ENCODE data around the gene MDFI. TPM values are rescaled to one million over a fixed set of nuclear protein-coding genes. Genes with fewer than 3 reads are reported as not detected.
A peak's percentile ranks its signal among the peaks of the same experiment; 100 is the strongest.

MDFI gene
- total RNA-seq, 1 donor from 2014 or later = 7.9 TPM

DNA sequence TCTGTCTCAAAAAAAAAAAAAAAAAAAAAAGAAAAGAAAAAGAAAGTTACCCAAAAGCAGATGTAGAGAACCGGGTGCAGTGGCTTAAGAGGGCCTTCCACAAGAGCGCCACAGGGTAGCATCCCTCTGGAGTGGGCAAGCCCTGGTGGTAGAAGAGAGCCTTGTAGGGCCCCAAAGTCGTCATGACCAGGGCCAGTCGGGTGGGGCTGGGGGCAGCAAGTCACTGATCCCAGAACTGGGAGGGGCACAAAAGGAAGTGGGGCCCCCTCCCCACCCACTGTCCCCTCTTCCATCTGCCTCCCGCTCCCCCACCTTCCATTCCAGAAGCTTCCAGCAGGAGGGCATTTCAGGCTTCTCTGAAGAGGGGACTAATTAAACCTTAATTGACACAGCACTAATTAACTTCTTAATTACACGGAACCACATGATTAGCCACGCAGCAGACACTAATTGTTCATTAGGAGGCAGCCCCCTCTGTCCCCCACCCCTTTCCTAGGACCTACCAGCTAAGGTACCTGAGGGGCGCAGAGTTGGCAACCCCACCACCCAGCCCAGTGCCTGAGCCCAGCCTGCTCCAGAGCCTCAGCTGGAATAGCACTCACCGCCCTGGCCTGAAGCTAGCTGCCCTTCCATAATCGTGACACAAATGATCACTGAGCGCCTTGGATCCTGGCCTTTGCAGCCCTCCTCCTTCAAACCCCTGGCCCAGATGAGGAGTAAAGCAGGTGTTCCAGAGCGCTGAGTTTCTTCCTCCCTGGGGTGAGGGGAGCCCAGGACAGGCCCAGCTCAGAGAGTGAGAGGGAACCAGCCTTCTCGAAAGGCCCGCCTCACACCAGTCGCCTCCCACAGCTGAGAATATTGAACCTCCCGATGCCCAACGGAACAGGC, 34.8 kb downstream of the MDFI start:
- Mint-ChIP-seq H3K27me3 (ENCODE audit: unreplicated experiment) (peaks cover 5% of the 10 kb centered on the region), H3K4me3 (ENCODE audit: unreplicated experiment) (no peak overlapping the region), H3K9me3 (ENCODE audit: unreplicated experiment) (peaks cover 13% of the 10 kb centered on the region), H3K4me1 (ENCODE audit: low read depth, unreplicated experiment) (peaks cover 34% of the 10 kb centered on the region), H3K36me3 (ENCODE audit: unreplicated experiment) (no peaks in the 10 kb centered on the region), H3K27ac (ENCODE audit: unreplicated experiment) (no peak overlapping the region)
- no peak for DNase-seq
- TF ChIP-seq, protein P1, sequence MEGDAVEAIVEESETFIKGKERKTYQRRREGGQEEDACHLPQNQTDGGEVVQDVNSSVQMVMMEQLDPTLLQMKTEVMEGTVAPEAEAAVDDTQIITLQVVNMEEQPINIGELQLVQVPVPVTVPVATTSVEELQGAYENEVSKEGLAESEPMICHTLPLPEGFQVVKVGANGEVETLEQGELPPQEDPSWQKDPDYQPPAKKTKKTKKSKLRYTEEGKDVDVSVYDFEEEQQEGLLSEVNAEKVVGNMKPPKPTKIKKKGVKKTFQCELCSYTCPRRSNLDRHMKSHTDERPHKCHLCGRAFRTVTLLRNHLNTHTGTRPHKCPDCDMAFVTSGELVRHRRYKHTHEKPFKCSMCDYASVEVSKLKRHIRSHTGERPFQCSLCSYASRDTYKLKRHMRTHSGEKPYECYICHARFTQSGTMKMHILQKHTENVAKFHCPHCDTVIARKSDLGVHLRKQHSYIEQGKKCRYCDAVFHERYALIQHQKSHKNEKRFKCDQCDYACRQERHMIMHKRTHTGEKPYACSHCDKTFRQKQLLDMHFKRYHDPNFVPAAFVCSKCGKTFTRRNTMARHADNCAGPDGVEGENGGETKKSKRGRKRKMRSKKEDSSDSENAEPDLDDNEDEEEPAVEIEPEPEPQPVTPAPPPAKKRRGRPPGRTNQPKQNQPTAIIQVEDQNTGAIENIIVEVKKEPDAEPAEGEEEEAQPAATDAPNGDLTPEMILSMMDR (IDR thresholded peaks at IDR 0.05; ENCODE audit: partially characterized antibody, unreplicated experiment) = no peak

DNA sequence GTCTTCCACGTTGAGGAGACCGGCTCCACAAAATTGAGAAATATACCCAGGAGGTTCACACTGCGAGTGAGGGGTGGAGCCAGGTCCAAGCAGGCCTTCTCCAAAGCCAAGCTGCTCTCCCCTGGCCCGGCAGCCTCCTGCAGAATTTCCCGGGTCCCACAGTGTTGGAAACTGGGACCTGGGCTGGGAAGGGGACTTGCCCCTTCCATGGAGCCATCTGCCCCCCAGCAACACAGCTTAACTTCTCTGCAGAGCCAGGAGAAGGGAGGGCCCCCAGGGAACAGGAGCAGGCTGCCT, 35.4 kb downstream of the MDFI start:
- Mint-ChIP-seq H3K9me3 (ENCODE audit: unreplicated experiment) (peaks cover 13% of the 10 kb centered on the region), H3K27ac (ENCODE audit: unreplicated experiment) (no peak overlapping the region), H3K4me1 (ENCODE audit: low read depth, unreplicated experiment) (peaks cover 34% of the 10 kb centered on the region), H3K4me3 (ENCODE audit: unreplicated experiment) (no peak overlapping the region), H3K27me3 (ENCODE audit: unreplicated experiment) (peaks cover 7% of the 10 kb centered on the region), H3K36me3 (ENCODE audit: unreplicated experiment) (no peaks in the 10 kb centered on the region)
- no peak for DNase-seq
- TF ChIP-seq, protein P1 (IDR thresholded peaks at IDR 0.05; ENCODE audit: partially characterized antibody, unreplicated experiment) = no peak

DNA sequence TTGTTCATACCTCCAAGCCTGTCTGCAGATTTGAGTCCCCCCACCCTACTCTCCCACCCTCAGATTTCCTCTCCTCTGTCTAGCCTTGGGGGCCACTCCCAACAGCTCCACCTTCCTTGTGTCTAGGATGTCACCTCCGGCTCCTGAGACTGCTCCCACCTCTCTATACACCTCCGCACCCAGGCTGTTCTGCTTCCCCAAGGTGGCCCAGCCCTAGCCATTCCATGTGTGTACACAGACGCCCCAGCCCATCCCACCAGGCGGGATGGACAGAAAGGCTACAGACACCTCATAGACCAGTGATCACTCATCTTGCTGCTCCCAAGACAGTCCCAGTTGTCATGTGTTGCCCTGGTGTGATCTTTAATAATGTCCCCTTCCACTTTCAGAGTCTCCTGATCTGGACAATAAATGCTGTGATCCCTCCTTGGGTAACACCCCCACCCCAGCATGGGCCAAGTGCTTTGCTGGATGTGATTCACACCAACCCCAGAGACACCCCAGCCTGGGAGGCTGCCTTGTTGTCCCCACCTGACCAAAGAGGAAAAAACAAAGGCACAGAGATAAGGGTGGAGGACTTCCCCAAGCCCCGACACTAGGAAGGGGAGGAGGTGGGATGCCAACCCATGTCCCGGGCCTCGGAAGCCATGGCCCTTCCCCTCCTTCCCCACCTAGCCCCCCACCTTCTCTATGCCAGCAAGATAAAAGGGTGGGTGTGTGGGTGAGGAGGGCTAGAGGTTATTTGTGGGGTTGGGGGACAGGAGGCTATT, 36.1 kb downstream of the MDFI start:
- Mint-ChIP-seq H3K4me3 (ENCODE audit: unreplicated experiment) (peak overlapping the region; percentile 44), H3K4me1 (ENCODE audit: low read depth, unreplicated experiment) (peaks cover 34% of the 10 kb centered on the region), H3K36me3 (ENCODE audit: unreplicated experiment) (no peaks in the 10 kb centered on the region), H3K27me3 (ENCODE audit: unreplicated experiment) (peaks cover 6% of the 10 kb centered on the region), H3K9me3 (ENCODE audit: unreplicated experiment) (peaks cover 13% of the 10 kb centered on the region), H3K27ac (ENCODE audit: unreplicated experiment) (peak overlapping the region; percentile 59)
- DNase-seq = no peak
- TF ChIP-seq, protein P1 (IDR thresholded peaks at IDR 0.05; ENCODE audit: partially characterized antibody, unreplicated experiment) = no peak

DNA sequence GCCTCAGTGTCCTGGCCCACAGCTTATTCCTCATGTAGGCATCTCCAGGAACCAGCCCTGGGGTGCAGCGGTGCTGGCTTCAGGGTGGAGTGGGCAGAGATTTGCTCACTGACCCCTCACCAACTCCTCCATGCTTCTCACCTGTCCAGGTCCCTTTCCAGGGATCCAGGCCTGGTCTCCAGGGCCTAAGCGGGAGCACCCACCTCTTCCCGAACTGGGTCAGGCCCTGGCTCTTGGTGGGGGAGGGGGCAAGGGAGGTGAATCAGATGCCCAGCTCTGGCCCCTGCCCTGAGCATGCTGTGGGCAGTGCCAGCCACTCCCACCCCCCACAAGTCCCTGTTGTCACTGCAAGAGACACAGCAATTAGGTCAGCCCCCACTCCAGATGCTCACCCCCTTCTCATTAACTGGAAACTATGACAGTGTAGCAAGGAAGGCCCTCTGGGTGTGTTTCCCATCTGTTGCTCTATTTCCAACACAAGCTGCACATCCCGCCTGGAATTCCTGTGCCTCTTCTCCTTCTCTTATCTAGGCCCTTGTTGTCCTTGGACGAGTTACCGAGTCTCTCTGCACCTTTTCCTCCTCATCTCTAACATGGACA, 37.0 kb downstream of the MDFI start:
- peaks cover 6% of the 10 kb centered on the region for H3K27me3 Mint-ChIP-seq (ENCODE audit: unreplicated experiment)
- no peak for DNase-seq
- H3K9me3 Mint-ChIP-seq (ENCODE audit: unreplicated experiment) = peaks cover 13% of the 10 kb centered on the region
- H3K36me3 Mint-ChIP-seq (ENCODE audit: unreplicated experiment) = no peaks in the 10 kb centered on the region
- H3K4me3 Mint-ChIP-seq (ENCODE audit: unreplicated experiment) = peak overlapping the region; percentile 27
- peak overlapping the region; percentile 65 for H3K27ac Mint-ChIP-seq (ENCODE audit: unreplicated experiment)
- peaks cover 39% of the 10 kb centered on the region for H3K4me1 Mint-ChIP-seq (ENCODE audit: low read depth, unreplicated experiment)
- TF ChIP-seq, protein P1 (IDR thresholded peaks at IDR 0.05; ENCODE audit: partially characterized antibody, unreplicated experiment) = peak; percentile 34
